ENCODE measurements around the gene FAM118B.

Gene FAM118B

DNA sequence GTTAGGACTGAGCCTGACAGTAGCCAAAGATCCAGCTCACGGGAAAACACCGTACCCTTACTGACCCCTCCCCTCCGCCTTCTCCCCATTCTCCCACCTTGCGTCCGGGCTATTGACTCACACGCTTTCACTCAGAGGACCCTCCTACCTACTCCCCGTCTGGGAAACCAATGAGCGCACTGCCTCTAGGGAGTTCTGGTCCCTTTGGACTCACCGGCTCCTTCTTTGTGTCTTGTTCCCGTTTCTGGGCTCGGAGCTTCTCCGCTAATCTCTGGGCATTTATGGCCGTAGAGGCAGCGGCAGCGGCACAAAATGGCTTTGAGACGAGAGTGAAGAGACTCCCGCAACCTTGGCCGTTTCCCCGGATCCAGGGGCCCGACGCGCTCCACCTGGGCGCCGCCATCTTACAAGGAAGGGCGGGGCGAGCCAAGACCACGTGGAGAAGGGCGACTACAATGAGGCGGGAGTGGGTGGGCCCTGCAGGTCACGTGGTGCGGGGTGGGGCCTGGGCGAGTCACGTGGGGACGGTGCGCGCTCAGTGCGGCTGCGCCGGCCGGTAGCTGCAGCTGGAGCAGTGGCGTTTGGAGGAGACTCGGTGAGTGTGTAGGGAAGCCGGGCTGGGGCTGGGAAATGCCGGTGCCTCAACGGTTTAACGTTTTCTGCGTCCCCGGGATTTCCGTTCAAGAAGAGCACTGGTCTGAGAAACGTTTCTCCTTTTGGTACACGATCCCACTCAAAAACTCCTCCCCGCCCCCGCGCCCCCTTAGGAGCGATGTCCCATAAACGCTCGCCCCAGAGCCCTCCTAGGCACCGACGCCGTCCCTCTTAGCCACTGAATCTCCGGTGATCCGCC is at the start of gene FAM118B, which contains the start of gene RPUSD4:
TSS of gene FAM118B (plus strand) at position 547 of the 853 bp plus-strand sequence. CDS start 23,220 bp downstream, outside the sequence.
TSS of gene RPUSD4 (minus strand) at position 415 of the 853 bp plus-strand sequence. CDS start at position 403, 12 bp downstream.
- DNase-seq, result peak; percentile 94

DNA sequence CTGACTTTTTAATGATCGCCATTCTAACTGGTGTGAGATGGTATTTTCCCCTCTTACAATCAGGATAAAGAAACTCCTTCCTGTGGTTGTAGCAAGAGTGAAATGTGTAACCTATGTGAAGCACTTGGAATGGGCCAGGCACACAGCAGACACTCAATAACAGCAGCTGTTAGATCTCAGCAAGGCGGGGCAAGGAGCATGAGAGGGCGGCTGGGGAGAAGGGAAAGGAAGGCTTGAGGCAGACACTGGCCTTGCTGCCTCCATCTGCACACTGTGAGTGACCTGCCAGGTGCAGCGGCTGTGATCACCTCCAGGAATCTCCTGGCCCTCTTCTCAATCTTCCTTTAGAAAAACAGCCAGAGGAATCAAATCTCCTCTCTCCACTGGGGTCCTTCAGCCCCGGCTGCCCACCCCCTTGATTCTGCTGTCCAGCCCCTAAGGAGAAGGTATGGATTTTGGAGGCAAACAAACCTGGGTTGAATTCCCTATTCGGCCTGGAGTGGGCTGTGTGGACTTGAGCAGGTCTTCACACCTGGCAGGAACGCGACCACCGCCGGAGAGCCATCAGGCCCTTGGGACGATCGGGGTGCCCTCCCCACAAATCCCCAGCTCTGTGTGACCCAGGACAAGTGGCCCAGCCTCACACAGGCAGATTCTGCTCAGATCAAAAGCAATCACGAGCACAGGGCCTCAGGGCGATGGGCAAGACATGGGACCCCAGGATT is 49.1 kb upstream of the FAM118B start:
- peak; percentile 20 for DNase-seq

- peak; percentile 34 for DNase-seq
Measured at GRCh38 chr11:126163074-126163700, 48.4 kb upstream of the FAM118B start.

DNA sequence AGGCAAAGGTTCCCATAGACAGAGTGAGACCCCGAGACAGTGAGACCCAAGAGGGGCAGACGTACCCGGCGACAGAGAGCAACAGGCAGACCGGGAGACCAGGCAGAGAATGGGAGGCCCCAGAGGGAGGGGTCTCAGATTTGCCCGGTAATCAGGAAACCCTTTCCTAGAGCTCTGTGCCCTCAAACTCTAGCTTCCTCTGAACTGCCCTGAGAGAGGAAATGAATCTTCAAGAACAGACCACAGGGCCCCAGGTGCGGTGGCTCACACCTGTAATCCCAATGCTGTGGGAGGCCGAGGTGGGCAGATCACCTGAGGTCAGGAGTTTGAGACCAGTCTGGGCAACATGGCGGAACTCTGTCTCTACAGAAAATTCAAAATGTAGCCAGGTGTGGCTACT is 47.8 kb upstream of the FAM118B start:
- no peak for DNase-seq

DNA sequence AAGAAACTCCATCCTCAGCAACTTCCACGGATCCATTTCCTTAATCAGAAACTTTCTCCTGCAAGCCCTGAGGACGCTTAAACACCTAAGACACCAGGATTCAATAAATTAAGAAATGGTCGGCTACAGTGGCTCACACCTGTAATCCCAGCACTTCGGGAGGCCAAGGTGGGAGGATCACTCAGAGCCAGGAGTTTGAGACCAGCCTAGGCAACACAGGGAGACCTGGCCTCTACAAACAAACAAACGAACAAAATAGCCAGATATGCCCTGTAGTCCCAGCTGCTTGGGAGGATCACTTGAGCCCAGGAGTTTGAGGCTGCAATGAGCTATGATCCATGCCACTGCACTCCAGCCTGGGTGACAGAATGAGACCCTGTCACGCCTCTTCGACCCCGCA is 46.8 kb upstream of the FAM118B start:
- no peak for DNase-seq

GRCh38 chr11:126165311-126165720 is 46.3 kb upstream of the FAM118B start:
- no peak for DNase-seq

DNA sequence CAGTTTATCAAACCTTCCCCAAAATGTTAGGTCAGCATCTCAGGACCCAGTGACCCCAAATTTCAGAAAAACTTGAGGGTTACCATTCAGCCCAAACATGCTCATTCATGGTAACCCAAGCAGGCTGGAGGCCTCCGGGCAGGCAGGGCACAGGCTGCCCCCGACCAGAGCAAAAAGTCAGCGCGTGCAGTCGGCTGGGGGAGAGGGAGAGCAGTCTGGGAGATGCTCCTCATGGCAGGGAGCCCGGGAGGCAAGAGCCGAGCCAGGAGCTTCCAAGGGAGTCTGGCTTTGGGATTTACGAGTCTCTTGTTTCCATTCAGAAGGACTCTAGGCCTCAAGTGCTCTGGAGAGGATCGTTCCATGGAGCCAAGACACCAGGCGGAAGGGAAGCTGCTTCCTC is 45.8 kb upstream of the FAM118B start:
- DNase-seq, result no peak

DNA sequence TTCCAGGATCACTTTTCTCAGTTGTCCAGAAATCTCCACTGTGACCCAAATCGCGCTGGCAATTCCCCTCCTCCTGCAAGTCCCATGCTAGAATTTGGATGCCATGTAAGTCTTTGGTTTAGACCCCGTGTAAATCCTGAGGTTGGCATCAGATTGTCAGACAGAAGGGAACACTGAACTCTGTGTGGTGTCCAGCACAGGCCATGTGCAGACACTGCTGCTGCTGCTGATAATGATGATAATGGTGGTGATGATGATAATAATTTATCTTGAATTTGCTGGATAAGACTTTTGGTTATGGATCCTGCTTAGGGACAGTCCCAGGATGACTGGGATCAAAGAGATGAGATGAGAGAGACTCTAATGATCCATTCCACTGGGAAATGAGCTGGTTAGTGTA is 45.2 kb upstream of the FAM118B start:
- DNase-seq, result no peak

DNA sequence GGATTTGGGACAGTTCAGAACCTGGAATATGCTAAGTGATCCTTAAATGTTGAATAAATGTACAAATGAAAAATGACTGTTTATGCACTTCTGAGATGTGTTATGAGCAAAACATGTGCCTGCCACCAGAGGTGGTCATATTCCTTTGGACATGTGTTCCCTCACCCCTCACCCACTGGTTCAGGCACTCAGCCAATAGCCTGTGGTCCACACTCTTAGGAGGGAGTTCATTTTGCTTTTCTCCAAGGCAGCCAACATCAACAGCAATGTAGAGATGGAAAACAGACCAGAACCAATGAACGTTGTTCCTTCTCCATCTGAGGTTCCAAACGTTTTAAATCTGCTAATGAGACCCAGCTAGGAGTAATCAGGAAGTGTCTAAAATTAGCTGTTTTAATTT is 44.1 kb upstream of the FAM118B start:
- DNase-seq, result no peak

- DNase-seq, result no peak
Measured at GRCh38 chr11:126169291-126169690, 42.3 kb upstream of the FAM118B start.

DNA sequence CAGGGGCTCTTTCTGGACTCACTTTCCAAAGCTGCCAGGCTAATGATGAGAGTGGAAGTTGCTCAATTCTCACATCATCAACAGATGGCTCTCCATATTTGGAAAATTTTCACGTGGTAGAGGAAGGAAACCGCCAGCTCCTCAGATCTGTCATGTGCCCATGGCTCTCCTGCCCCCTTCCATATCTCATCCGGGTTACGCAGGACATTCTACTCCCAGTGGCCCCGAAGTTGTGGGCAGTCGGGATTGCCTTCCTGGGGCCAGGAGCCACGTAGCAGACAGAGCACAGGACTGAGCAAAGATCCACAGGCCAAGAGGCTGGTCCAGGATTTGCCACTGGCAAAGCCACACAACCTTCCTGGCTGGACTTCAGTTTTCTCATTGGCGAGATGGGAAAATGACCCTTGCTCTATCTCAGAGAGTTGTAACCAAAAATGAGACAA is 39.0 kb upstream of the FAM118B start:
- DNase-seq, result no peak

DNA sequence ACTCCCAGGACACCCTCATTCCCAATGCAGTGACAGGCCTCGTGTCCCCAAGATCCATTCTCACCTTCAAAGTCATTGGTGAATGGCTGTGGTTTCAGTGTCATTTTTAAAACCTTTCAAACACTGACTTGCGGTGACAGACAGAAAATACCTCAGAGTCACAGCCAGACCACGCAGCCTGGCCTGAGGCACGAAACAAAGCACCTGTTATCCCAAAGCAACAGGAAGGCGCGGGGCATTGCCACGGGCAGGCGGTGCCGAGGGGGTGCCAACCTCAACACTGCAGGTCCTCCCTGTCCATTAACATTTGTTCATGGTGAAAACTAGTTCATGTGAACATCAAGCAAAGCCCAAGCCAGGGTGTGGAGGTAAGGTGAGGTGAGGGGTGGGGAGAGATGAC is 38.3 kb upstream of the FAM118B start:
- DNase-seq, result no peak

- DNase-seq, result no peak
Measured at GRCh38 chr11:126174816-126175215, 36.8 kb upstream of the FAM118B start.

DNA sequence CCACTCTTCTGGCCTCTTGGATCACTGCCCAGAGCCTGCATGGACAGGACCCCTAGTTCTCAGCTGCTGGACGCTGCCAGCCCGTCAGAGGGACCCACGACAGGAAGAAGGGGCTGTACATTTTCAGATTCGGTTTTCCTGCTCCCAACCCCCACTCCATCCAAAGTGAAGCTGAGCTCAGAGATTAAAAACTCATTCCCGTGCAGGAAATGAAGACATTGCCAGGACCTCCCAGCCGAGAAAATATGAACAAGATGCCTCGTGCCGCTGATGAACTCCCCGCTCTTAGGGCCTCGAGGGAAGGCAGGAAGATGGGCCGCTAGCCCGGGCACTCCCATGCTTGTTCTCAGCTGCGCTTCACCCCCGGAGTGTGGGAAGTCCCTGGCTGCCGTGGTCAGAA is 36.2 kb upstream of the FAM118B start:
- DNase-seq, result no peak

GRCh38 chr11:126176853-126177470 is 34.6 kb upstream of the FAM118B start:
- no peak for DNase-seq

DNA sequence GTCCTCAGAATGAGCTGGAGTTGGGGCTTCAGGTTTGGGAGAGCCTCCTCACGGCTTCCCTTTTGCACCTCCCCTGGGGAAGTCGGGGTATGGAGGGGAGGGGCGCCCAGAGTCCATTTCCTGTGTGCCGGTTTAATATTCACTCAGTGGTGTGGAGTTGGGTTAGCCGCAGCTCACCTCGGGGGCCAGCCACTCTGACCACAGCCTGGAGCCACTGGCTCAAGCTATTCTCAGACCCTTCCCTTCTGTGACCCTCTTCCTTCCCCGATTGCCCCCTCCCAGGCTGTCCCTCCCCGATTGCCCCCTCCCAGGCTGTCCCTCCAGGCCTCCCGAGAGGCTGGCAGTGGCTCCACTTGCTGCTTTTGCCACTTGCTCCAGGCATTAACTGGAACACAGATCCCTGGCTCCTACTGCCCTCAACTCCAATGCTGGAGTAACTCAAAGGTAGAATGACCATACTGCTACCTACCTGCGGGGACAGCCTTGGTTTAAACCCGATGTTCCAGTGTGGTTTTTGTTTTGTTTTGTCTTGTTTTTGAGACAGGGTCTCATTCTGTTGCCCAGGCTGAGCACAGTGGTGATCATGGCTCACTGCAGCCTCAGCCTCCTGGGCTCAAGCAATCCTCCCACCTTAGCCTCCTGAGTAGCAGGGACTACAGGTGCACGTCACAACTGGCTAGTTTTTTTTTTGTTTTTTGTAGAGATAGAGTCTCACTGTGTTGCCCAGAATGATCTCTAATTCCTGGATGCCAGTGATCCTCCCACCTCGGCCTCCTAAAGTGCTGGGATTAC is 29.4 kb upstream of the FAM118B start:
- no peak for DNase-seq

- no peak for DNase-seq
Measured at GRCh38 chr11:126182787-126183445, 28.7 kb upstream of the FAM118B start.

DNA sequence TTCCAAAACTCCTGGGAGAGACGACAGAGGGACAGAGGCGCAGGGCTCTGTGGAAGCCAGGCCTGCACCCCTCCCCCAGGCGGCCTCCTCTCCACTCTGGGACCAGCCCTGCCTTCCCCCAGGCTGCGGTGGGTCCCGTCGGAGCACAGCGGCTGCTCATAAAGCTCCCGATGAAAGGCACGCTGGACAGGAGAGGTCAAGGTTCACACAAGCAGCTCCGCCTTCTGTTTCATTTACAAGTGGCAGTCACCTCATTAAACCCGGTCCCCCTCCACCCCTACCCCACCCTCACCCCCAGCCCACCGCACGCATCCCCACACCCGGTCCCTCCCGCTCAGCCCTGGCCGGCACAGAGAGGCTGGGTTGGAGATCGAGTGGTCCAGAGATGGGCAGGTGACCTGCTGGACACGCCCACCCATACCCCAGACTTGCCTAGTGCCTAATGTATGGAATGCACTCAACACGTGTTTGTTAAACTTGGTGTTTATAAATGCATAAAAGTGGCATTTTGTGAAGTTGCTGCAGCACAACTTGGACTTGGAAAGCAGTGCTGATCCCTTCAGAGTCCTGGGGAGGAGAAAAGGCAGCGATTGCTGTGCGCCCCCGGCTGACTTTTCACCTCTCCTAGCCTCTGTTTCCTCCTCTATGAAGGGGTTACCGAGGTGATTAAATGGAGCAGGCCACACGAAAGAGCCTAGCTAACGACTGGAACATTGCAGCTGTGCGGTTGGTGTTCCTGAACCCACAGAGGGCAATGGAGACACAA is 26.1 kb upstream of the FAM118B start:
- DNase-seq, result no peak

DNA sequence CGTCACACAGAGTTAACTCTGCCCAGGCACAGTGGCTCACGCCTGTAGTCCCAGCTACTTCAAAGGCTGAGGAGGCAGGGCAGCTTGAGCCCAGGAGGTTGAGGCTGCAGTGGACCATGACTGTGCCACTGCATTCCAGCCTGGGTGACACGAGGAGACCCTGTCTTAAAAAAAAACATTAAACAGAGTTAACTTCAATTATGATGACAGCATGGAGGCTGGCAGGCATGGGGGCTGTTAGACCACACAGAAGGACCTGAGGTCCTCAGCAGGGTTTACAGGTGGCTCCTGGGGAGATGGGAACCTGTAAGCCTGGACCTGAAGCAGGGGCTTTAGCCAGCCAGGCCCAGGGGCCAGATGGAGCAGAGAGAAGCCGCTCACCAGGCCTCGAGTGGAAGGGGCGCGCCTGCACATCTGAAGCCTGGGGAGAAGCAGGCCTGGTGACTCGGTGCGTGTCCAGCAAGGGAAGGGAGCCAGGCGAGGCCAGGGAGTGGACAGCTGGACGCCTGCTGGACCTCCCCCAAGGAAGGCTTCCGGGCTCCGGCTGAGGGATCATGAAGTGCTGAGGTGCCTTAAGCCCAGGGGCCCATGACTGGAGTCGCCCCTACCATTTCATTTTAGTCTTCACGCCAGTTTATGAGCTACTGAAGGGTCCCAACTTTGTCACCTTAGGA is 25.4 kb upstream of the FAM118B start:
- DNase-seq, result no peak
